Hepatocyte (in vitro differentiated cells): ENCODE data around the gene RCHY1.
"Not testable (repeated sequence)": the region's sequence is repeated elsewhere in the genome, so short reads cannot be mapped to it uniquely, and the experiment has no call there.

ENCODE experiments used
- EZH2 ChIP-seq: fragments of 200-600 bp; sonication (generic); IDR thresholded peaks from 2 replicates; pipeline ENCODE4 v1.6.1; 2016; ENCODE audit warnings: antibody characterized with exemption, mild to moderate bottlenecking, borderline replicate concordance
- TF ChIP-seq, protein P1 (sequence below): fragments of 200-600 bp; sonication (generic); IDR thresholded peaks from 2 replicates; pipeline ENCODE4 v1.5.1; 2016; ENCODE audit warnings: antibody characterized with exemption, mild to moderate bottlenecking; ENCODE audit not compliant: poor library complexity

GRCh38 chr4:75509592-75509991, 4.6 kb downstream of the RCHY1 start:
- TF ChIP-seq, protein P1, sequence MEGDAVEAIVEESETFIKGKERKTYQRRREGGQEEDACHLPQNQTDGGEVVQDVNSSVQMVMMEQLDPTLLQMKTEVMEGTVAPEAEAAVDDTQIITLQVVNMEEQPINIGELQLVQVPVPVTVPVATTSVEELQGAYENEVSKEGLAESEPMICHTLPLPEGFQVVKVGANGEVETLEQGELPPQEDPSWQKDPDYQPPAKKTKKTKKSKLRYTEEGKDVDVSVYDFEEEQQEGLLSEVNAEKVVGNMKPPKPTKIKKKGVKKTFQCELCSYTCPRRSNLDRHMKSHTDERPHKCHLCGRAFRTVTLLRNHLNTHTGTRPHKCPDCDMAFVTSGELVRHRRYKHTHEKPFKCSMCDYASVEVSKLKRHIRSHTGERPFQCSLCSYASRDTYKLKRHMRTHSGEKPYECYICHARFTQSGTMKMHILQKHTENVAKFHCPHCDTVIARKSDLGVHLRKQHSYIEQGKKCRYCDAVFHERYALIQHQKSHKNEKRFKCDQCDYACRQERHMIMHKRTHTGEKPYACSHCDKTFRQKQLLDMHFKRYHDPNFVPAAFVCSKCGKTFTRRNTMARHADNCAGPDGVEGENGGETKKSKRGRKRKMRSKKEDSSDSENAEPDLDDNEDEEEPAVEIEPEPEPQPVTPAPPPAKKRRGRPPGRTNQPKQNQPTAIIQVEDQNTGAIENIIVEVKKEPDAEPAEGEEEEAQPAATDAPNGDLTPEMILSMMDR: not testable (repeated sequence)
- not testable (repeated sequence) for TF ChIP-seq EZH2
